ENCODE measurements around the gene DAW1. TPM values are rescaled to one million over a fixed set of nuclear protein-coding genes. Genes with fewer than 3 reads are reported as not detected.

Gene DAW1
- total RNA-seq, 1 experiment from 2014 or later = 0.37 TPM

DNA sequence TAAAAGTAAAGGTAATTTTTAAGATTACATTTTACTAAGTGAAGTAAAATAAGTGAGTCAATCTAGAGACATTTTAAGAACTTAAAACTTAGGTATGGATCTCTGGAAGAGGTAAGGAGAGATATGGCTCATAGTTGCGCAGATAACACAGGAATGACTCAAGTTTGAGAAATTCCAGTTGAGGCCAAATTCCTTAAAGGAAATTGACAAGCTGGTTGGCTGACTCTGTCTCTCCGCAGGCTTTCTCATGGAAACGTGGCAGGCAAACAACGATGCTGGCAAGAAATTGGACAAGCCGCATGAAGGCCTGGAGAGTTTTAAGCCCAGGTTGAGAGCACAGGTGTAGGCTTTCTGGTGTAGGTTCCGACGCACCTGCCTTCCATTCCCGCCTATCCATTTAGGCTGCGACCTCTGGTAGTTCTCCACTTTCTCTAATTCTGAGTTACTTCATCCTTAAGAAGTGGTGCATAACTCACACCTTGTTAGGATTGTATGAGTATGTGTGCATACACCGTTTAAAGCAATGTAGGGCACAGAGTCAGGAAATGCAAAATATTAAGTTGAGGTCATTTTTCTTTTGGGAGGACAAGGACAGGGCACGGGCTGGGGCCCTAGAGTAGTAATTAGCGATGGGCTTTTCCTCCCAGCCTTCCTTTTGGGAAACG, 589 bp upstream of the DAW1 start:
- no peaks in the 10 kb centered on the region for H3K9me3 Mint-ChIP-seq
- DNase-seq = no peak
- no peak overlapping the region for H2BK120ac ChIP-seq (ENCODE audit: low read depth, low read length, poor library complexity, severe bottlenecking)
- H3K4me1 ChIP-seq (ENCODE audit: insufficient read depth, low read length) = no peaks in the 10 kb centered on the region
- TF ChIP-seq, protein P1, sequence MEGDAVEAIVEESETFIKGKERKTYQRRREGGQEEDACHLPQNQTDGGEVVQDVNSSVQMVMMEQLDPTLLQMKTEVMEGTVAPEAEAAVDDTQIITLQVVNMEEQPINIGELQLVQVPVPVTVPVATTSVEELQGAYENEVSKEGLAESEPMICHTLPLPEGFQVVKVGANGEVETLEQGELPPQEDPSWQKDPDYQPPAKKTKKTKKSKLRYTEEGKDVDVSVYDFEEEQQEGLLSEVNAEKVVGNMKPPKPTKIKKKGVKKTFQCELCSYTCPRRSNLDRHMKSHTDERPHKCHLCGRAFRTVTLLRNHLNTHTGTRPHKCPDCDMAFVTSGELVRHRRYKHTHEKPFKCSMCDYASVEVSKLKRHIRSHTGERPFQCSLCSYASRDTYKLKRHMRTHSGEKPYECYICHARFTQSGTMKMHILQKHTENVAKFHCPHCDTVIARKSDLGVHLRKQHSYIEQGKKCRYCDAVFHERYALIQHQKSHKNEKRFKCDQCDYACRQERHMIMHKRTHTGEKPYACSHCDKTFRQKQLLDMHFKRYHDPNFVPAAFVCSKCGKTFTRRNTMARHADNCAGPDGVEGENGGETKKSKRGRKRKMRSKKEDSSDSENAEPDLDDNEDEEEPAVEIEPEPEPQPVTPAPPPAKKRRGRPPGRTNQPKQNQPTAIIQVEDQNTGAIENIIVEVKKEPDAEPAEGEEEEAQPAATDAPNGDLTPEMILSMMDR (conservative IDR thresholded peaks at IDR 0.05) = no peak
- no peaks in the 10 kb centered on the region for H3K79me1 ChIP-seq (ENCODE audit: insufficient read depth, low read depth, low read length, poor library complexity, severe bottlenecking)
- no peak overlapping the region for H3K18ac ChIP-seq (ENCODE audit: insufficient read length, low read depth, low read length)
- H2BK12ac ChIP-seq (ENCODE audit: insufficient read length, low read depth, low read length) = no peak overlapping the region
- no CpG with 5 or more reads among the region's 13 CpGs for WGBS (ENCODE audit: extremely low coverage, insufficient read length, low lambda C conversion rate)
- no peaks in the 10 kb centered on the region for H4K20me1 ChIP-seq (ENCODE audit: control insufficient read depth, insufficient read depth, insufficient read length)
- H4K91ac ChIP-seq (ENCODE audit: insufficient read length, low read depth, low read length) = no peak overlapping the region
- H4K5ac ChIP-seq (ENCODE audit: insufficient read length, low read depth, low read length) = no peak overlapping the region
- no peak overlapping the region for H4K8ac ChIP-seq (replicated peaks; ENCODE audit: insufficient read length, low read depth, low read length)
- H3K27me3 ChIP-seq (ENCODE audit: insufficient read depth, low read length) = no peaks in the 10 kb centered on the region
- H3K56ac ChIP-seq (ENCODE audit: insufficient read length, low read depth, low read length) = no peak overlapping the region
- H3K4me2 ChIP-seq (ENCODE audit: insufficient read depth, insufficient read length, low read length) = peak overlapping the region; percentile 4
- no peak overlapping the region for H2AFZ ChIP-seq (ENCODE audit: low read length)
- no peak overlapping the region for H3K23ac ChIP-seq (ENCODE audit: insufficient read length, low read depth, low read length)
- no peak overlapping the region for H2BK20ac ChIP-seq (ENCODE audit: low read depth, low read length, poor library complexity, severe bottlenecking)
- H3K9ac ChIP-seq (ENCODE audit: extremely low read depth, insufficient read length, low read length) = no peak overlapping the region
- peaks cover 9% of the 10 kb centered on the region for H3K27me3 Mint-ChIP-seq (ENCODE audit: low read depth)
- no peaks in the 10 kb centered on the region for H3K36me3 Mint-ChIP-seq (ENCODE audit: insufficient read depth in 1 of 3, low read depth in 3 of 3)
- H3K14ac ChIP-seq (ENCODE audit: insufficient read depth, low read length) = no peak overlapping the region
- no peak overlapping the region for H3K4ac ChIP-seq (ENCODE audit: low read depth, low read length)
- H3K4me1 Mint-ChIP-seq = peaks cover 8 to 9% of the 10 kb centered on the region in 2 experiments
- H3K79me2 ChIP-seq (ENCODE audit: insufficient read depth, low read length) = no peaks in the 10 kb centered on the region
- no peak overlapping the region for H2BK5ac ChIP-seq (ENCODE audit: insufficient read length, low read length)
- no peaks in the 10 kb centered on the region for H3K9me3 ChIP-seq (ENCODE audit: control insufficient read depth, low read depth, low read length)
- no peak overlapping the region for H2AK5ac ChIP-seq (ENCODE audit: insufficient read length, low read length)
- H3T11ph ChIP-seq (ENCODE audit: low read length) = no peak overlapping the region
- H3K23me2 ChIP-seq (ENCODE audit: insufficient read length, low read depth, low read length, poor library complexity, severe bottlenecking) = no peaks in the 10 kb centered on the region
- no peak overlapping the region for H3K27ac Mint-ChIP-seq
- no peak overlapping the region for H3K27ac ChIP-seq (ENCODE audit: insufficient read length, low read depth, low read length)
- no peak overlapping the region for H2BK15ac ChIP-seq (ENCODE audit: low read depth, low read length)
- peak overlapping the region; percentile 63 to 71; a peak in 4 of 5 replicates for H3K4me3 Mint-ChIP-seq

All from H9 (cell line).